22Rv1 (cell line): Measurements from ENCODE around the gene HTR1D.

Source experiments
- CTCF ChIP-seq: fragments of 450-650 bp; IDR thresholded peaks from 2 replicates; pipeline ENCODE4 v1.5.1; 2017; ENCODE audit warnings: mild to moderate bottlenecking
- ZFX ChIP-seq: fragments of 450-650 bp; IDR thresholded peaks from 2 replicates; pipeline ENCODE4 v1.6.1; 2017; ENCODE audit warnings: antibody characterized with exemption, borderline replicate concordance

GRCh38 chr1:23247276-23247675 lies 30.0 kb upstream of the HTR1D start:
- TF ChIP-seq CTCF (no peak), ZFX (no peak)
